HEK293T (cell line): Measurements from ENCODE around the gene CLIC3.
"Not testable (repeated sequence)": the region's sequence is repeated elsewhere in the genome, so short reads cannot be mapped to it uniquely, and the experiment has no call there.

Experiments
- CTCF ChIA-PET: fragments of 350-600 bp; formaldehyde crosslinking; extraction: SDS; loops from one replicate; lab custom pipeline; 2021; ENCODE audit warnings: antibody characterized with exemption, inconsistent platforms; lab: Yijun Ruan, JAX
- POLR2A ChIA-PET: fragments of 350-600 bp; formaldehyde crosslinking; extraction: SDS; loops from one replicate; lab custom pipeline; 2020; ENCODE audit warnings: antibody characterized with exemption, inconsistent platforms; lab: Yijun Ruan, JAX
- DNase-seq: peaks from one replicate; pipeline ENCODE4 v3.0.0; 2012; ENCODE audit warnings: mixed read lengths; ENCODE audit errors: extremely low spot score
- ARNT ChIP-seq: fragments of 450-650 bp; IDR thresholded peaks from 2 replicates; pipeline ENCODE4 v1.6.1; 2017; ENCODE audit warnings: mild to moderate bottlenecking
- BHLHE40 ChIP-seq: fragments of 450-650 bp; IDR thresholded peaks from 2 replicates; pipeline ENCODE4 v1.6.1; 2016; ENCODE audit warnings: mild to moderate bottlenecking, moderate library complexity, borderline replicate concordance
- CTBP1 ChIP-seq: fragments of 450-650 bp; IDR thresholded peaks from 2 replicates; pipeline ENCODE4 v1.6.1; 2016; ENCODE audit warnings: borderline replicate concordance
- ELF4 ChIP-seq: fragments of 450-650 bp; IDR thresholded peaks from 2 replicates; pipeline ENCODE4 v1.6.1; 2017; ENCODE audit warnings: antibody characterized with exemption
- FOXA1 ChIP-seq: fragments of 450-650 bp; IDR thresholded peaks from 2 replicates; pipeline ENCODE4 v1.6.1; 2016; ENCODE audit warnings: mild to moderate bottlenecking
- FOXK2 ChIP-seq: fragments of 450-650 bp; IDR thresholded peaks from 2 replicates; pipeline ENCODE4 v1.6.1; 2016; ENCODE audit warnings: mild to moderate bottlenecking
- FOXM1 ChIP-seq: fragments of 450-650 bp; IDR thresholded peaks from 2 replicates; pipeline ENCODE4 v1.6.1; 2017; ENCODE audit warnings: mild to moderate bottlenecking, borderline replicate concordance
- HDGF ChIP-seq: fragments of 450-650 bp; IDR thresholded peaks from 2 replicates; pipeline ENCODE4 v1.6.1; 2017; ENCODE audit warnings: antibody characterized with exemption, borderline replicate concordance
- L3MBTL2 ChIP-seq: fragments of 450-650 bp; conservative IDR thresholded peaks from 2 replicates; pipeline ENCODE4 v1.6.1; 2016; ENCODE audit warnings: mild to moderate bottlenecking
- LEF1 ChIP-seq: fragments of 450-650 bp; IDR thresholded peaks from 2 replicates; pipeline ENCODE4 v1.6.1; 2017; ENCODE audit warnings: mild to moderate bottlenecking, borderline replicate concordance
- NFRKB ChIP-seq: fragments of 450-650 bp; IDR thresholded peaks from 2 replicates; pipeline ENCODE4 v1.6.1; 2016; ENCODE audit warnings: mild to moderate bottlenecking, moderate library complexity
- SP1 ChIP-seq: fragments of 450-650 bp; IDR thresholded peaks from 2 replicates; pipeline ENCODE4 v1.6.1; 2017
- SUZ12 ChIP-seq: fragments of 450-650 bp; IDR thresholded peaks from 2 replicates; pipeline ENCODE4 v1.6.1; 2016; ENCODE audit warnings: mild to moderate bottlenecking
- TARDBP ChIP-seq: fragments of 450-650 bp; IDR thresholded peaks from 2 replicates; pipeline ENCODE4 v1.6.1; 2016
- ZNF384 ChIP-seq: fragments of 450-650 bp; IDR thresholded peaks from 2 replicates; pipeline ENCODE4 v1.6.1; 2016
- TF ChIP-seq, protein P1 (sequence below): fragments of 450-650 bp; IDR thresholded peaks from 2 replicates; pipeline ENCODE4 v1.6.1; 2016

CLIC3 gene

DNA sequence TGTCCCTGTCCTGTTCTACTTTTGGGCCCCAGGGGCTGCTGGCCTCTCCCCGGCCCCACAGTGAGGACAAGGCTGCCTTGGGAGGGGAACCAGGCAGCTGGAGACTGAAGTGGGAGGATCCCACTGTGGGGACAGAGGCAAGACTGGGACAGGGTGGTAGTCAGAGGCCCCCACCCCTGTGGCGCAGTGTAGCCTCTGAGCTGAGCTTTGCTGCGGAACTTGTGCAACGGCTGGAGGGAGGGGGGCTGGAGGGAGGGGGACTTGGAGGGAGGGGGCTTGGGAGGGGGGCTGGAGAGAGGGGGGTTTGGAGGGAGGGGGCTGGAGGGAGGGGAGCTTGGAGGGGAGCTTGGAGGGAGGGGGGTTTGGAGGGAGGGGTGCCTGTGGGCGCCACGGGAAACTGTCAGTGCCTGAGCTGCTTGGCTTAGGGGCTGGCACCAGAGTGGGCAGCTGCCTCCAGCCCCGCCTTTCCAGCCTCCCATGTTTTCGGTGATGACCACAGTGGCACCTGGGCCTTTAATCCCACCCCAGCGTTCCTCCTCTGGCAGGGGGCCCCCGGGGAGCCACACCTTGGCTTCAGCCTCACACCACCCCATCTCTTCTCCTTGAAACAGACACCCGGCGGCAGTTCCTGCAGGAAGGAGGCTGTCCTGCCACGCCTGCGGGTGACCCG, 37.8 kb upstream of the CLIC3 start:
- ChIA-PET POLR2A (interaction anchor here (1.3 to 3.0 kb wide), 2 partner anchors 52 to 85 kb away, joined by 3 to 14 read pairs; partner anchors contain the start of gene MAN1B1), CTCF (interaction anchor here (0.6 to 2.5 kb wide), 9 partner anchors 10 to 247 kb away, joined by 3 to 45 read pairs (median 10); partner anchors contain the start of gene NPDC1)
- TF ChIP-seq ELF4 (no peak), SP1 (no peak)
- no peak for DNase-seq

DNA sequence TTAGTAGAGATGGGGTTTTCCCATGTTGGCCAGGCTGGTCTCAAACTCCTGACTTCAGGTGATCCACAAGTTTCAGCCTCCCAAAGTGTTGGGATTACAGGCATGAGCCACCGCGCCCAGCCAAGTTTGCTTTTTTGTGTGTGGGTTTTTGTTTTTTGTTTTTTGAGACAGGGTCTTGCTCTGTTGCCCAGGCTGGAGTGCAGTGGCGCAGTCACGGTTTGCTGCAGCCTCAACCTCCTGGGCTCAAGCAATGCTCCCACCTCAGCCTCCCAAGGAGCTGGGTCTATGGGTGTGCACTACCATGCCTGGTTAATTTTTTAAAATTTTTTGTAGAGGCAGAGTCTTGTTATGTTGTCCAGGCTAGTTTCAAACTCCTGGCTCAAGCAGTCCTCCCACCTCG, 37.1 kb upstream of the CLIC3 start:
- POLR2A ChIA-PET, DNase-seq: not testable (repeated sequence)
- CTCF ChIA-PET: interaction anchor here (2.5 kb wide), 1 partner anchor 86 kb away, joined by 45 read pairs; no protein-coding TSS in a partner anchor

DNA sequence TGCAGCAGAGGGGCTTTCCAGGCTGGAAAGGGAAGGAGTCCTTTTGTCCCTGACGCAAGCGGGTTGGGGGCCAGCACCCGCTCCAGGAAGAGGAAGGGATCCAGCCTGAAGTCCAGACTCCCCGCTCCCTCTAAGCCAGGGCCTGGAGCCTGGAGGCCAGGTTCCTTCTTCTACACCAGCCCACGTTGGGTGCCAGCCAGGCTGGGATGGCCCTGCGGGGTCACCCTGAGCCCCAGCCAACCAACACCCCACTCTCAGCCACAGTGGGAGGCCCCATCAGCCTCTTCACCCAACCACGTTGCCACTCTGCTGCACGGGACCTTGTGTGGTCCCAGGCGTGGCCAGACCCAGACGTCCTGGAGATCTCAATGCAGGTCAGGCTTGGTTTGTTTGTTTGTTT, 36.5 kb upstream of the CLIC3 start:
- POLR2A ChIA-PET: no interaction called here
- no peak for DNase-seq
- CTCF ChIA-PET: no interaction called here
- no peak for TF ChIP-seq HDGF
- no peak for TF ChIP-seq ELF4
- TF ChIP-seq BHLHE40: no peak
- no peak for TF ChIP-seq L3MBTL2
- no peak for TF ChIP-seq LEF1
- no peak for TF ChIP-seq FOXM1
- TF ChIP-seq, protein P1, sequence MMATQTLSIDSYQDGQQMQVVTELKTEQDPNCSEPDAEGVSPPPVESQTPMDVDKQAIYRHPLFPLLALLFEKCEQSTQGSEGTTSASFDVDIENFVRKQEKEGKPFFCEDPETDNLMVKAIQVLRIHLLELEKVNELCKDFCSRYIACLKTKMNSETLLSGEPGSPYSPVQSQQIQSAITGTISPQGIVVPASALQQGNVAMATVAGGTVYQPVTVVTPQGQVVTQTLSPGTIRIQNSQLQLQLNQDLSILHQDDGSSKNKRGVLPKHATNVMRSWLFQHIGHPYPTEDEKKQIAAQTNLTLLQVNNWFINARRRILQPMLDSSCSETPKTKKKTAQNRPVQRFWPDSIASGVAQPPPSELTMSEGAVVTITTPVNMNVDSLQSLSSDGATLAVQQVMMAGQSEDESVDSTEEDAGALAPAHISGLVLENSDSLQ: no peak
- TF ChIP-seq FOXA1: no peak
- no peak for TF ChIP-seq NFRKB
- TF ChIP-seq ARNT: no peak
- TF ChIP-seq TARDBP: no peak
- no peak for TF ChIP-seq CTBP1
- no peak for TF ChIP-seq FOXK2
- no peak for TF ChIP-seq ZNF384
- no peak for TF ChIP-seq SP1
- no peak for TF ChIP-seq SUZ12

DNA sequence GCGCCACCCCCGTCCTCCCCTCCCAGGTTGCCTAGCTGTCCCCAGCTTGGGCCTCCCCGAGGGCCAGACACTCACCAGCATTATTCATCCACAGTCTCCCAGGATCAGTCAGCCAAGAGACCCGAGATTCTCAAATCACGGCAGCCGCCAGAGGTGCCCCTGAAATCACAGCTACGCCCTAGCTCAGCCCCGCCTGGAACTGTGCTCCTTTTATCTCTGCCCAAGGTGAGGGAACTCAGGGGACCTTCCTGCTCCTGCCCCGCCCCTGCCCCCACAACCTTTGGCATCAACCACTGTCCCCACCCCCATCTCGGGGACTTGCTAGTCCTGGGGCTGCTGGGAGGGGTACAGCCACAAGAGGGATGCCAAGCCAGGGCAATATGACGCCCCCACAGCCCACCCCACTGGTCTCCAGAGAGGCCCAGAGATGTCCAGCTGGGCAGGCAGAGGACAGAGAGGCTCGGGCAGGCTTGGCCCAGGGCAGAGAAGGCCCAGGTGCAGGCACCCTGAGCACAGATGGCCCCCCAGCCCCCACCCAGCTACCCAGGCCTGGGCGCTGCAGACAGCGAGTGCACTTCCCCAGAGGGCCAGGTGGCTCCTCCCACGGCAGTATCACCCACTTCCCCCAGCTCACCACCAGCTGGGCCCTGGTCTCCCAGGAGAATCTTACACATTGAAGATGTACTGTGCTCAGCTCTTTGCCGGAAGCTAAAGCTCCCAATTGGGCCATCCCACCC, 35.7 kb upstream of the CLIC3 start, which contains the start of gene FUT7:
Gene FUT7 (minus strand): TSS at position 185 of the 737 bp plus-strand sequence. CDS start 97 bp downstream, at position 88.
- ChIA-PET CTCF (no interaction called here), POLR2A (no interaction called here)
- no peak for TF ChIP-seq TARDBP
- no peak for TF ChIP-seq HDGF
- TF ChIP-seq, protein P1: no peak
- no peak for TF ChIP-seq SUZ12
- no peak for TF ChIP-seq LEF1
- no peak for TF ChIP-seq NFRKB
- TF ChIP-seq CTBP1: no peak
- no peak for TF ChIP-seq ELF4
- TF ChIP-seq FOXA1: no peak
- TF ChIP-seq ARNT: no peak
- no peak for TF ChIP-seq FOXK2
- TF ChIP-seq BHLHE40: no peak
- no peak for TF ChIP-seq SP1
- DNase-seq: no peak

DNA sequence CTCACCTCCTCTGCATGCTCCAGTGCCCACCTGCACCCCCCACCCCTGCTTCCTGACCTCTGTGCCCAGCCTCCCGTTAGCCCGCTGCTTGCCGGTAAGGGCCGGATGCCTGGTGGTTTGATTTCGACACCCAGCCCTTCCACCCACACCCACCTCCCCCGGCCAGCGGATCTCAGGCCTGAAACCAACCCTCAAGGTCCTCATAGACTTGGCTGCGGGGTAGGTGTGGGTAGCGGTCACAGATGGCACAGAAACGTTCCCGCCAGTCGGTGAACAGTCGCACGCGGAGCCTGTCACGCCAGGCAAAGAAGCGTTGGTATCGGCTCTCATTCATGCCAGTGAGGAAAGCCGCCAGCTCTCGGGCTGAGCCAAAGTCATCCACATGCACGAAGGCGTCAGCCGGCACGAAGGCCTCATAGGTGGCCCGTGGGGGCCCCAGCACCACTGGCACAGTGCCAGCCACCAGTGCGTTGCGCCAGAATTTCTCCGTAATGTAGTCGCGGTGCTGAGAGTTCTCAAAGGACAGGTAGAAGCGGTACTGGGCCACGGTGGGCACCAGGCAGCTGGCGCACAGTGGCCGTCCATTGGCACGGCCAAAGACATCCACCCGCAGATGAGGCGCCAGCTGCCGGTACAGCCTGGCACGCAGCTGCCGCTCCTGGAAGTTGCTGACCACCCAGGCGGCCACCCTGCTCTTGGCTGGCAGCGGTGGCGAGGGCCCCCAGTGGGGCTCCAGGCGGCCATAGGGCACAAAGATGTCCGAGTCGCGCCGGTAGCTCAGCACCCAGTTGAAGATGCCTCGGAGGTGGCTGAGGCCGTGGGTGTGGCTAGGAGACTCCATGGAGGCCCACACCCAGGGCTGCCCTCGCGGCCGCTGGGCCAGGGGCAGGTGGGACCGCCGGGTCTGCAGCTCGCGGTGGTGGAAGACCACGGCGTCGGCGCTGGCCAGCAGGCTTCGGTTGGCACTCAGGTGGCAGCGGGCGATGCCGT, 34.5 kb upstream of the CLIC3 start:
- ChIA-PET POLR2A (interaction anchor here (0.7 to 1.7 kb wide), 2 partner anchors 38 to 83 kb away, joined by 3 to 4 read pairs; partner anchors contain the start of gene PAXX), CTCF (interaction anchor here (0.7 to 2.7 kb wide), 2 partner anchors 73 to 83 kb away, joined by 4 to 23 read pairs; no protein-coding TSS in a partner anchor)
- DNase-seq: no peak
- TF ChIP-seq BHLHE40: no peak

DNA sequence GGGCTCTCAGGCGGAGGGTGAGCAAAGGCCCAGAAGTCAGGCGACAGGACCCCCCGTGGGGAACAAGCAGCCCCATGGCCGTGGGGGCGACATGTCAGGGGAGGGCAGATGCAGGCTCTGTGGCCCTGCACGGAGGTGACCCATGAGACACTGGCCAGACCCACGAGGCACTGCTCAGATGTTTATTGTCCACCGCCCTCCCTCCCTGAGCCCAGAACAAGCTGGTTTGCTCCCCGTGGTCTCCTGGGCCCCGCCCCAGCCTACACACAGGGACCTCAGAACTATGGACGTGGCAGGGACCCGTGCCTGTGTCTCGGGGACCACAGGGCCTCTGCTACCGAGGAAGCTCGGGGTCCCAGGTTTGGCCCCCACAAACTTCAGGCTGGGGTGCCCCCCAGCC, 33.6 kb upstream of the CLIC3 start:
- POLR2A ChIA-PET: interaction anchor here (0.9 to 1.7 kb wide), 3 partner anchors 14 to 100 kb away, joined by 4 to 5 read pairs (median 4); no protein-coding TSS in a partner anchor

More for the DNA sequence above, 33.6 kb upstream of the CLIC3 start:
- no peak for DNase-seq
- TF ChIP-seq ZNF384: no peak
- TF ChIP-seq ELF4: no peak
- no peak for TF ChIP-seq LEF1
- no peak for TF ChIP-seq SUZ12
- no peak for TF ChIP-seq FOXM1
- no peak for TF ChIP-seq CTBP1
- TF ChIP-seq NFRKB: no peak
- no peak for TF ChIP-seq HDGF
- CTCF ChIA-PET: interaction anchor here (0.6 to 2.7 kb wide), 31 partner anchors 9 to 267 kb away, joined by 3 to 23 read pairs (median 4); partner anchors contain the start of genes AJM1, MAN1B1, PAXX and SAPCD2
